GM12878 (cell line): Measurements from ENCODE around the gene ZNF764. TPM values are rescaled to one million over a fixed set of nuclear protein-coding genes. Genes with fewer than 3 reads are reported as not detected.

ENCODE experiments used
- ATAC-seq: fragments of 200-7000 bp; cut with Tn5 transposase; 3 replicates; pipeline ENCODE4 v1.9.1; 2020; ENCODE audit warnings: mild to moderate bottlenecking, moderate library complexity
- BruUV-seq: library from RNA; stranded (reverse); fragments of 400-500 nt; replicated peaks from 2 replicates; lab custom pipeline; 2021; lab: Mats Ljungman, UMichigan
- CTCF ChIA-PET: fragments of 300-600 bp; sonication (Branson Sonifier 250); formaldehyde crosslinking; extraction: SDS; loops from one replicate; lab custom pipeline; 2021; ENCODE audit warnings: inconsistent platforms; lab: Yijun Ruan, JAX
- POLR2A ChIA-PET: fragments of 350-600 bp; formaldehyde crosslinking; extraction: SDS; loops from one replicate; lab custom pipeline; 2021; ENCODE audit warnings: inconsistent platforms; lab: Charles Lee
- RAD21 ChIA-PET: fragments of 300-600 bp; sonication (Branson Sonifier 250); formaldehyde crosslinking; loops from one replicate; lab custom pipeline; 2023; ENCODE audit warnings: antibody characterized with exemption; ENCODE audit not compliant: unreplicated experiment; lab: Charles Lee
- SMC1A ChIA-PET: fragments of 300-600 bp; sonication (Branson Sonifier 250); formaldehyde crosslinking; loops from one replicate; lab custom pipeline; 2023; ENCODE audit not compliant: unreplicated experiment, uncharacterized antibody; lab: Charles Lee
- DNase-seq: peaks from one replicate; pipeline ENCODE4 v3.0.0-alpha.2; 2011; ENCODE audit warnings: low read depth, low spot score
- FAIRE-seq: peaks from 3 replicates; lab custom pipeline; 2011; peaks lifted over from hg19 to GRCh38; lab: Jason Lieb, UNC
- H2AFZ ChIP-seq: 2 replicates; pipeline ENCODE4 v1.6.0; 2011; ENCODE audit warnings: low read depth, low read length, control low read depth; ENCODE audit not compliant: control insufficient read depth
- H3K27ac ChIP-seq: 2 replicates; pipeline ENCODE4 v1.5.1; 2011; ENCODE audit warnings: control low read depth; ENCODE audit not compliant: control insufficient read depth, insufficient read depth
- H3K27me3 ChIP-seq, 2 experiments: replicated peaks in 1 of 2; 2 replicates each; pipeline versions ENCODE4 v1.6.0 to v1.6.1; 2011; ENCODE audit warnings: low read length in 1 of 2; ENCODE audit not compliant: control insufficient read depth in 2 of 2, insufficient read depth in 2 of 2
- H3K36me3 ChIP-seq, 2 experiments: 2 replicates each; pipeline ENCODE4 v1.5.1; 2011; ENCODE audit warnings: low read length in 1 of 2; ENCODE audit not compliant: control insufficient read depth in 2 of 2, insufficient read depth in 2 of 2
- H3K4me1 ChIP-seq: 2 replicates; pipeline ENCODE4 v1.6.1; 2011; ENCODE audit warnings: mild to moderate bottlenecking, low read length, moderate library complexity, mixed read lengths; ENCODE audit not compliant: control insufficient read depth, insufficient read depth
- H3K4me2 ChIP-seq: 2 replicates; pipeline ENCODE4 v1.6.0; 2011; ENCODE audit warnings: control low read depth; ENCODE audit not compliant: control insufficient read depth, insufficient read depth
- H3K4me3 ChIP-seq: fragments of 200-600 bp; sonication (generic); 2 replicates; pipeline ENCODE4 v1.5.1; 2016
- H3K79me2 ChIP-seq: 2 replicates; pipeline ENCODE4 v1.6.0; 2011; ENCODE audit warnings: low read length; ENCODE audit not compliant: control insufficient read depth, insufficient read depth
- H3K9ac ChIP-seq: 2 replicates; pipeline ENCODE4 v1.8.0; 2011; ENCODE audit warnings: low read length, control low read depth, mixed read lengths; ENCODE audit not compliant: control insufficient read depth, insufficient read depth
- H3K9me3 ChIP-seq: replicated peaks from 3 replicates; pipeline ENCODE4 v1.5.1; 2011; ENCODE audit warnings: mild to moderate bottlenecking, low read length; ENCODE audit not compliant: control insufficient read depth, insufficient read depth
- H4K20me1 ChIP-seq: 2 replicates; pipeline ENCODE4 v1.6.0; 2011; ENCODE audit not compliant: control insufficient read depth, insufficient read depth
- ETV6 ChIP-seq, 2 experiments: fragments of 450-650 bp in 1 of 2; IDR thresholded peaks in 1 of 2; conservative IDR thresholded peaks in 1 of 2; 2 replicates each; pipeline ENCODE4 v1.6.1; 2014; ENCODE audit warnings: antibody characterized with exemption in 1 of 2, borderline replicate concordance in 1 of 2, low read depth in 1 of 2, mild to moderate bottlenecking in 1 of 2, moderate library complexity in 1 of 2
- FOXK2 ChIP-seq: fragments of 450-650 bp; IDR thresholded peaks from 2 replicates; pipeline ENCODE4 v1.6.1; 2017; ENCODE audit warnings: mild to moderate bottlenecking, moderate library complexity
- FOXM1 ChIP-seq: IDR thresholded peaks from 2 replicates; pipeline ENCODE4 v1.6.1; 2012; ENCODE audit warnings: low read depth, mild to moderate bottlenecking, inconsistent platforms, low read length, moderate library complexity
- PML ChIP-seq: IDR thresholded peaks from 2 replicates; pipeline ENCODE4 v1.6.1; 2012; ENCODE audit warnings: low read length, inconsistent platforms
- SPI1 ChIP-seq: IDR thresholded peaks from 2 replicates; pipeline ENCODE4 v1.6.1; 2011; ENCODE audit warnings: low read depth, mild to moderate bottlenecking, low read length, moderate library complexity, borderline replicate concordance; ENCODE audit not compliant: insufficient read depth
- TBL1XR1 ChIP-seq: IDR thresholded peaks from 2 replicates; pipeline ENCODE4 v1.6.1; 2012; ENCODE audit warnings: low read depth, low read length, improper control_type of control experiment
- WGBS: methylation state at CpG from one replicate; pipeline ENCODE4 v1.1.6; 2016; ENCODE audit warnings: low lambda C conversion rate; ENCODE audit not compliant: insufficient replicate concordance, insufficient coverage; ENCODE audit errors: missing lambda C conversion rate; 5-methylcytosine and 5-hydroxymethylcytosine counted together
- in situ Hi-C: fragments of 300-500 bp; cut with MboI; formaldehyde crosslinking; loops from 9 replicates; pipeline ENCODE4 v1.14.3; 2018; ENCODE audit warnings: mixed read lengths
- intact Hi-C: fragments of 100-400 bp; cut with micrococcal nuclease; formaldehyde crosslinking; loops from one replicate; pipeline ENCODE4 v1.14.2; 2022; ENCODE audit not compliant: unreplicated experiment
- polyA plus RNA-seq, 11 experiments: library from polyadenylated mRNA; depleted of rRNA in 4 of 11; unstranded in 6 of 11; stranded (reverse) in 5 of 11; fragments of >200 nt; fragmentation: Nextera tagmentation in 4 of 11; fragmentation: Illumina TruSeq in 1 of 11; extraction: Ambion mirVana in 4 of 11; extraction: Trizol in 1 of 11; gene quantifications; 1 replicate in 1 of 11; 2 replicates in 10 of 11; pipeline versions ENCODE4 v1.2.1 to v1.2.3, GENCODE V29; 2011 to 2016; ENCODE audit warnings: inconsistent platforms in 2 of 11, missing spikeins in 2 of 11, low read depth in 1 of 11
- total RNA-seq, 4 experiments: library from RNA; depleted of rRNA in 3 of 4; stranded (reverse); fragments of >200 nt in 3 of 4; fragmentation: Illumina TruSeq in 1 of 4; extraction: Trizol in 1 of 4; gene quantifications; 2 replicates each; pipeline versions ENCODE4 v1.2.1 to v1.2.3, GENCODE V29; 2013 to 2021
- TF ChIP-seq, protein P1 (sequence below): fragments of 450-650 bp; IDR thresholded peaks from 2 replicates; pipeline ENCODE4 v1.6.1; 2017; ENCODE audit warnings: mild to moderate bottlenecking, moderate library complexity
- TF ChIP-seq, protein P2 (sequence below): IDR thresholded peaks from 2 replicates; pipeline ENCODE4 v1.6.1; 2011; ENCODE audit warnings: low read depth, low read length, improper control_type of control experiment, borderline replicate concordance

ZNF764 gene
- total and polyA plus RNA-seq, 10 of the 15 experiments (the other 5 are each of a cell fraction or from before 2014, with no cell fraction given) = 0.61 to 11.9 (median 3.8) TPM

DNA sequence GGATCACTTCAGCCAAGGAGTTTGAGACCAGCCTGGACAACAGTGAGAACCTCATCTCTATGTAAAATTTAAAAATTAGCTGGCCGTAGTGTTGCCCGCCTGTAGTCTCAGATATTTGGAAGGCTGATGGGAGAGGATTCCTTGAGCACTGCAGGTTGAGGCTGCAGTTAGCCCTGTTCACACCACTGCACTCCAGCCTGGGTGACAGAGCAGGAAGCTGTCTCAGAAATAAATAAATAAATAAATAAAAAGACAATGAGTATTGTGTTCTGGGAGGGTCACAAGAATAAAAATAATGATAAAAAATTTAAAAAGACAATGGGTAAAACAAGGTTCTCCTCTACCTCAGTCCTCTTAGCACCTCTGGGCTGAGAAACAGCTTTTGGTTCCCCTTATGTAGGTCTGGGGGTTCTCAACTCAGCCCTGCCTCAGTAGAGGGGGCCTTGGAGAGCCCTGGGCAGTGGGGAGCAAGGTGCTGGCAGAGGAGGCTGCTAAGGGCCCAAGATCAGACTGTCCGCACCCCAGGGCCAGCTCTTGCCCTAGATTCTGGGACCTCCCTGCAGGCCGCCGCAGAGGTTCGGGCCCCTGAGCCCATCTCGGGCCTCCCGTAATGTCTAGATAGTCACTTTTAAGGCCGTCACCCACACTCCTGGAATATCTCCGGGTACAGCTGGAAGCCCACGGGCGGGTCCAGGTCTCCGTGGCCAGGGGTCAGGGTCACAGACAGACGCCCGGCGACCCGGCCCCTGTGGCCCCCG is 3.4 kb downstream of the ZNF764 start (continued):
- TF ChIP-seq, protein P1, sequence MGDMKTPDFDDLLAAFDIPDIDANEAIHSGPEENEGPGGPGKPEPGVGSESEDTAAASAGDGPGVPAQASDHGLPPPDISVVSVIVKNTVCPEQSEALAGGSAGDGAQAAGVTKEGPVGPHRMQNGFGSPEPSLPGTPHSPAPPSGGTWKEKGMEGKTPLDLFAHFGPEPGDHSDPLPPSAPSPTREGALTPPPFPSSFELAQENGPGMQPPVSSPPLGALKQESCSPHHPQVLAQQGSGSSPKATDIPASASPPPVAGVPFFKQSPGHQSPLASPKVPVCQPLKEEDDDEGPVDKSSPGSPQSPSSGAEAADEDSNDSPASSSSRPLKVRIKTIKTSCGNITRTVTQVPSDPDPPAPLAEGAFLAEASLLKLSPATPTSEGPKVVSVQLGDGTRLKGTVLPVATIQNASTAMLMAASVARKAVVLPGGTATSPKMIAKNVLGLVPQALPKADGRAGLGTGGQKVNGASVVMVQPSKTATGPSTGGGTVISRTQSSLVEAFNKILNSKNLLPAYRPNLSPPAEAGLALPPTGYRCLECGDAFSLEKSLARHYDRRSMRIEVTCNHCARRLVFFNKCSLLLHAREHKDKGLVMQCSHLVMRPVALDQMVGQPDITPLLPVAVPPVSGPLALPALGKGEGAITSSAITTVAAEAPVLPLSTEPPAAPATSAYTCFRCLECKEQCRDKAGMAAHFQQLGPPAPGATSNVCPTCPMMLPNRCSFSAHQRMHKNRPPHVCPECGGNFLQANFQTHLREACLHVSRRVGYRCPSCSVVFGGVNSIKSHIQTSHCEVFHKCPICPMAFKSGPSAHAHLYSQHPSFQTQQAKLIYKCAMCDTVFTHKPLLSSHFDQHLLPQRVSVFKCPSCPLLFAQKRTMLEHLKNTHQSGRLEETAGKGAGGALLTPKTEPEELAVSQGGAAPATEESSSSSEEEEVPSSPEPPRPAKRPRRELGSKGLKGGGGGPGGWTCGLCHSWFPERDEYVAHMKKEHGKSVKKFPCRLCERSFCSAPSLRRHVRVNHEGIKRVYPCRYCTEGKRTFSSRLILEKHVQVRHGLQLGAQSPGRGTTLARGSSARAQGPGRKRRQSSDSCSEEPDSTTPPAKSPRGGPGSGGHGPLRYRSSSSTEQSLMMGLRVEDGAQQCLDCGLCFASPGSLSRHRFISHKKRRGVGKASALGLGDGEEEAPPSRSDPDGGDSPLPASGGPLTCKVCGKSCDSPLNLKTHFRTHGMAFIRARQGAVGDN = no peak
- TF ChIP-seq FOXM1 = no peak

DNA sequence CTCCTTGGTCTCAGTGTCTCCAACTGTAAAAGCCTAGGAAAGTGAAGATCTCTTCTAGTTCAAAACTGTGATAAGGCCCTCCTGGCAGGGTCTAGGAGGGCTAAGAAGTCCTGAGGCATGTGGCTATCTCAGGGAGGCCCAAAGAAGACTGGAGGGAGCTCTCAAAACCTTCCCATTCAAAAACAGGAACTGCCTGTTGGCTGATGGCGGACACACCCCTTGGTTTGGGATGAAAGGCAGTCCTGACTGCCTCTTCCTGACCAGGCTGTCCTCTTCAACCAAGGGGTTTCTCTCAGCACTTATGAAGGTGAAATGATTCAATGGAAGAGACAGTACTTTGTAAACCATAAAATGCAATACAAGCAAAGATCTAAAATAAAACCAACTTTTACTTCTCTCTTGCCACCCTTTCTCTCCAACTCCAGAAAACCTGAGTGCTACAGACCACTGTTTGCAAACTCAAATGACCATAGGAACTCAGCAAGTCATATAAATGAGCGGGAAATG is 4.7 kb downstream of the ZNF764 start:
- Histone ChIP-seq H3K9ac (no peak overlapping the region), H3K27me3 (no peaks in the 10 kb centered on the region), H2AFZ (no peak overlapping the region), H3K9me3 (no peaks in the 10 kb centered on the region), H3K27ac (no peak overlapping the region), H4K20me1 (no peaks in the 10 kb centered on the region), H3K79me2 (peaks cover 11% of the 10 kb centered on the region), H3K4me2 (no peak overlapping the region), H3K36me3 (peaks cover 7 to 10% of the 10 kb centered on the region in 2 experiments; a peak in 3 of 4 replicates), H3K4me3 (no peak overlapping the region), H3K4me1 (no peaks in the 10 kb centered on the region)
- ChIA-PET CTCF (interaction anchor here (1.2 to 1.6 kb wide), 2 partner anchors 18 to 104 kb away, joined by 3 to 4 read pairs; no protein-coding TSS in a partner anchor), RAD21 (interaction anchor here (1.0 to 1.9 kb wide), 2 partner anchors 18 to 124 kb away, joined by 3 to 6 read pairs; partner anchors contain the start of gene DCTPP1), SMC1A (interaction anchor here (1.6 kb wide), 1 partner anchor 18 kb away, joined by 5 read pairs; no protein-coding TSS in a partner anchor), POLR2A (interaction anchor here (1.0 kb wide), 1 partner anchor 12 kb away, joined by 3 read pairs; no protein-coding TSS in a partner anchor)
- BruUV-seq = no TSS peak
- in situ Hi-C loops (no loop called here), intact Hi-C loops (no loop called here)
- FAIRE-seq = no peak
- WGBS = 95% methylated on average over 2 of the region's 2 CpGs
- DNase-seq = no peak
- no peak for ATAC-seq
- TF ChIP-seq, protein P2, sequence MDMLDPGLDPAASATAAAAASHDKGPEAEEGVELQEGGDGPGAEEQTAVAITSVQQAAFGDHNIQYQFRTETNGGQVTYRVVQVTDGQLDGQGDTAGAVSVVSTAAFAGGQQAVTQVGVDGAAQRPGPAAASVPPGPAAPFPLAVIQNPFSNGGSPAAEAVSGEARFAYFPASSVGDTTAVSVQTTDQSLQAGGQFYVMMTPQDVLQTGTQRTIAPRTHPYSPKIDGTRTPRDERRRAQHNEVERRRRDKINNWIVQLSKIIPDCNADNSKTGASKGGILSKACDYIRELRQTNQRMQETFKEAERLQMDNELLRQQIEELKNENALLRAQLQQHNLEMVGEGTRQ = no peak
- TF ChIP-seq SPI1 = peak; percentile 48; the same call in 1 of the 2 replicates
- no peak for TF ChIP-seq TBL1XR1
- no peak for TF ChIP-seq FOXK2
- TF ChIP-seq PML = no peak
- no peak for TF ChIP-seq ETV6 (conservative IDR thresholded peaks at IDR 0.05 in 1 of 2, IDR thresholded peaks at IDR 0.05 in 1 of 2; ENCODE audit: borderline replicate concordance in 1 of 2, low read depth in 1 of 2)
